Liver (tissue), 9 donors: ENCODE measurements around the gene ADORA2A. TPM values are rescaled to one million over a fixed set of nuclear protein-coding genes. Genes with fewer than 3 reads are reported as not detected.

Experiments used
- DNase-seq: peaks from one replicate; pipeline ENCODE4 v3.0.0-alpha.2; 2017; ENCODE audit warnings: low spot score
- H3K27ac ChIP-seq, 2 donors: one replicate each; pipeline ENCODE4 v1.7.0; 2013; ENCODE audit warnings: inconsistent platforms in 2 of 2, low read length in 2 of 2, control low read depth in 1 of 2, low read depth in 1 of 2, mild to moderate bottlenecking in 1 of 2
- H3K27me3 ChIP-seq, 4 donors: one replicate each; pipeline versions ENCODE4 v1.6.1 to v1.7.0; 2013; ENCODE audit warnings: low read length in 3 of 4, inconsistent platforms in 1 of 4, mild to moderate bottlenecking in 1 of 4, moderate library complexity in 1 of 4; ENCODE audit not compliant: control insufficient read depth in 4 of 4, insufficient read depth in 4 of 4
- H3K36me3 ChIP-seq, 4 donors: one replicate each; pipeline versions ENCODE4 v1.6.1 to v1.7.0; 2013; ENCODE audit warnings: low read length in 3 of 4, mild to moderate bottlenecking in 3 of 4, low read depth in 1 of 4, moderate library complexity in 1 of 4; ENCODE audit not compliant: control insufficient read depth in 4 of 4, insufficient read depth in 3 of 4
- H3K4me1 ChIP-seq, 4 donors: one replicate each; pipeline versions ENCODE4 v1.6.1 to v1.7.0; 2013; ENCODE audit warnings: low read length in 3 of 4, mild to moderate bottlenecking in 3 of 4, moderate library complexity in 1 of 4; ENCODE audit not compliant: control insufficient read depth in 4 of 4, insufficient read depth in 4 of 4
- H3K4me3 ChIP-seq, 3 donors: one replicate each; pipeline versions ENCODE4 v1.6.1 to v1.7.0; 2013; ENCODE audit warnings: low read length in 3 of 3, control low read depth in 1 of 3, low read depth in 1 of 3, mild to moderate bottlenecking in 1 of 3
- H3K9ac ChIP-seq, 2 donors: one replicate each; pipeline ENCODE4 v1.7.0; 2013; ENCODE audit warnings: low read length in 2 of 2, mild to moderate bottlenecking in 2 of 2, moderate library complexity in 2 of 2, control low read depth in 1 of 2, low read depth in 1 of 2
- H3K9me3 ChIP-seq, 4 donors: one replicate each; pipeline versions ENCODE4 v1.6.1 to v1.7.0; 2013; ENCODE audit warnings: low read length in 3 of 4; ENCODE audit not compliant: control insufficient read depth in 4 of 4
- ATF3 ChIP-seq: IDR thresholded peaks from 2 replicates; pipeline ENCODE4 v1.6.1; 2016; ENCODE audit warnings: antibody characterized with exemption
- EGR1 ChIP-seq, 2 donors: IDR thresholded peaks; 2 replicates each; pipeline ENCODE4 v1.6.1; 2016 to 2018; ENCODE audit warnings: antibody characterized with exemption in 2 of 2, low read depth in 2 of 2
- FOXA1 ChIP-seq: IDR thresholded peaks from 2 replicates; pipeline ENCODE4 v1.6.1; 2016; ENCODE audit warnings: antibody characterized with exemption
- FOXA2 ChIP-seq: IDR thresholded peaks from 2 replicates; pipeline ENCODE4 v1.6.1; 2016; ENCODE audit warnings: antibody characterized with exemption
- GABPA ChIP-seq, 2 donors: IDR thresholded peaks in 1 of 2; conservative IDR thresholded peaks in 1 of 2; 2 replicates each; pipeline ENCODE4 v1.6.1; 2016; ENCODE audit warnings: antibody characterized with exemption in 2 of 2, mild to moderate bottlenecking in 1 of 2, moderate library complexity in 1 of 2
- HNF4G ChIP-seq: IDR thresholded peaks from 2 replicates; pipeline ENCODE4 v1.6.1; 2016; ENCODE audit warnings: antibody characterized with exemption
- JUND ChIP-seq, 2 donors: IDR thresholded peaks; 2 replicates each; pipeline ENCODE4 v1.6.1; 2016; ENCODE audit warnings: antibody characterized with exemption in 2 of 2
- MAX ChIP-seq: IDR thresholded peaks from 2 replicates; pipeline ENCODE4 v1.6.1; 2016; ENCODE audit warnings: antibody characterized with exemption
- RAD21 ChIP-seq, 2 donors: IDR thresholded peaks; 2 replicates each; pipeline ENCODE4 v1.6.1; 2016; ENCODE audit warnings: antibody characterized with exemption in 2 of 2, mild to moderate bottlenecking in 2 of 2
- REST ChIP-seq: IDR thresholded peaks from 2 replicates; pipeline ENCODE4 v1.6.1; 2016; ENCODE audit warnings: antibody characterized with exemption, mild to moderate bottlenecking
- RXRA ChIP-seq, 2 donors: IDR thresholded peaks; 2 replicates each; pipeline ENCODE4 v1.6.1; 2017 to 2018; ENCODE audit warnings: antibody characterized with exemption in 2 of 2, mild to moderate bottlenecking in 1 of 2
- SP1 ChIP-seq: IDR thresholded peaks from 2 replicates; pipeline ENCODE4 v1.6.1; 2018; ENCODE audit warnings: antibody characterized with exemption, mild to moderate bottlenecking
- TAF1 ChIP-seq: conservative IDR thresholded peaks from 2 replicates; pipeline ENCODE4 v1.6.1; 2016; ENCODE audit warnings: antibody characterized with exemption, mild to moderate bottlenecking
- YY1 ChIP-seq: IDR thresholded peaks from 2 replicates; pipeline ENCODE4 v1.6.1; 2016; ENCODE audit warnings: antibody characterized with exemption, mild to moderate bottlenecking
- ZBTB33 ChIP-seq: IDR thresholded peaks from 2 replicates; pipeline ENCODE4 v1.6.1; 2016; ENCODE audit warnings: antibody characterized with exemption
- polyA plus RNA-seq, 2 donors: library from polyadenylated mRNA; stranded (reverse) in 1 of 2; unstranded in 1 of 2; fragments of 200-250 nt in 1 of 2; fragments of >200 nt in 1 of 2; fragmentation: Nextera tagmentation in 1 of 2; extraction: Ambion mirVana in 1 of 2; gene quantifications; one replicate each; pipeline versions ENCODE4 v1.2.1 to v1.2.3, GENCODE V29; 2013 to 2015
- total RNA-seq, 2 donors: library from RNA; depleted of rRNA; stranded (reverse); fragments of >200 nt; gene quantifications; one replicate each; pipeline ENCODE4 v1.2.3, GENCODE V29; 2014
- donor health status: healthy.
- donor health status: healthy.
- donor health status: healthy.
- donor health status: healthy.
- donor health status: healthy.

The ADORA2A gene
- total and polyA plus RNA-seq, 4 donors: 3.4 to 5.4 (median 3.9) TPM

GRCh38 chr22:24394254-24394653 is 33.1 kb upstream of the ADORA2A start (continued):
- no peak for TF ChIP-seq ZBTB33
- TF ChIP-seq JUND (IDR thresholded peaks at IDR 0.05): no peak
- no peak for TF ChIP-seq FOXA1
- TF ChIP-seq RAD21 (IDR thresholded peaks at IDR 0.05): no peak
- TF ChIP-seq YY1: no peak
- TF ChIP-seq MAX: no peak
- no peak for TF ChIP-seq EGR1 (IDR thresholded peaks at IDR 0.05; ENCODE audit: low read depth in 2 of 2)

GRCh38 chr22:24398409-24398808 is 29.0 kb upstream of the ADORA2A start:
- Histone ChIP-seq H3K27ac (no peak overlapping the region), H3K27me3 (no peaks in the 10 kb centered on the region), H3K9ac (no peak overlapping the region), H3K4me1 (peaks cover 0 to 2% (median 0%) of the 10 kb centered on the region in 4 donors), H3K4me3 (no peak overlapping the region), H3K9me3 (no peaks in the 10 kb centered on the region), H3K36me3 (peaks cover 0 to 23% (median 9%) of the 10 kb centered on the region in 4 donors)
- TF ChIP-seq GABPA (IDR thresholded peaks at IDR 0.05 in 1 of 2, conservative IDR thresholded peaks at IDR 0.05 in 1 of 2) (no peak), MAX (no peak), TAF1 (no peak), EGR1 (IDR thresholded peaks at IDR 0.05; ENCODE audit: low read depth in 2 of 2) (no peak), ATF3 (no peak), REST (no peak), JUND (IDR thresholded peaks at IDR 0.05) (no peak), SP1 (no peak), FOXA2 (no peak), YY1 (no peak), HNF4G (no peak), RXRA (IDR thresholded peaks at IDR 0.05) (no peak)
- DNase-seq: no peak
